Muscle layer of colon (tissue), 2 donors: ENCODE measurements around the gene UBE2F.
"Not testable (repeated sequence)": the region's sequence is repeated elsewhere in the genome, so short reads cannot be mapped to it uniquely, and the experiment has no call there.

Experiments used
- H3K27ac ChIP-seq: one replicate; pipeline ENCODE4 v1.7.0; 2013; ENCODE audit warnings: low read depth, mild to moderate bottlenecking, low read length, moderate library complexity
- H3K27me3 ChIP-seq, 2 donors: one replicate each; pipeline ENCODE4 v1.7.0; 2013; ENCODE audit warnings: low read length in 2 of 2, mild to moderate bottlenecking in 2 of 2; ENCODE audit not compliant: insufficient read depth in 2 of 2, control insufficient read depth in 1 of 2
- H3K36me3 ChIP-seq: one replicate; pipeline ENCODE4 v1.7.0; 2013; ENCODE audit warnings: mild to moderate bottlenecking, low read length; ENCODE audit not compliant: insufficient read depth
- H3K4me1 ChIP-seq: one replicate; pipeline ENCODE4 v1.7.0; 2013; ENCODE audit warnings: mild to moderate bottlenecking, low read length; ENCODE audit not compliant: insufficient read depth
- H3K4me3 ChIP-seq, 2 donors: one replicate each; pipeline ENCODE4 v1.7.0; 2013; ENCODE audit warnings: low read length in 2 of 2, low read depth in 1 of 2, mild to moderate bottlenecking in 1 of 2, moderate library complexity in 1 of 2
- H3K9ac ChIP-seq: one replicate; pipeline ENCODE4 v1.7.0; 2013; ENCODE audit warnings: low read length
- H3K9me3 ChIP-seq: one replicate; pipeline ENCODE4 v1.7.0; 2013; ENCODE audit warnings: mild to moderate bottlenecking, low read length
- donor health status: abdominal sarcoma.
- donor health status: Adenocarcinoma of cecum.

Gene UBE2F

GRCh38 chr2:237981621-237982020 is 14.8 kb downstream of the UBE2F start:
- not testable (repeated sequence) for H3K9ac ChIP-seq, H3K9me3 ChIP-seq, H3K27ac ChIP-seq, H3K36me3 ChIP-seq, H3K27me3 ChIP-seq, H3K4me3 ChIP-seq
- peaks cover 15% of the 10 kb centered on the region for H3K4me1 ChIP-seq

DNA sequence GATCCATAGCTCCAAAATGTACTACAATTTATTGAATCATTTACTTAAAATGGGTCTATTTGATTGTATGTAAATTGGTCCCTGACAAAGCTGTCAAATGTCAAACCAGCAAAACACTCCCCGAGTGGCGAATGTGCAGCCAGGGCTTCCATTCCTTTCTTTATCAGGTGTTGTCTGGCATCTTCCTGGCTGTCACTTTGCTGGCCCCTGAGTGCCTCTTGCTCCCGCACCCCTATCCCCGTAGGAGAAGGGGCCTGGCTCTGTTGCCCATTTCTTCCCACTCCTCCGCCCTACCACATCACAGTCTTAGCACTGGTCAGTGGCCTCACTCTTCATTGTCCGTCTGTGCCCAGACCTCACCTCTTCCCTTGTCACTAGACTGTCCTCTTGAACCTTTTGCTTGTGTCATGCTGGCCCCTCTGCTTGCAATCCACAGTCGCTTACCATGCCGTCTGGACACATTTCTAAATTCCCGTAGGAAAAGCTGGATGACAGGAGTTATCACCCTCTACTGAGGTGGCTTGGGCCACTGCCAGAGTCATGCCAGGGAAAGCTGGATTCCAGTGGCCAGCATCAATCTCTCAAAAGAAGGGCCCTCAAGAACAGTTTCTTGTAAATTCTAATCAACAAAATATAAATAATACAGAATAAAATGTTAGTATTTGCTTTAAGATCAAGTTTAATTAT is 15.4 kb downstream of the UBE2F start:
- no peaks in the 10 kb centered on the region for H3K36me3 ChIP-seq
- no peak overlapping the region for H3K27ac ChIP-seq
- no peak overlapping the region for H3K4me3 ChIP-seq
- H3K9me3 ChIP-seq = no peaks in the 10 kb centered on the region
- no peak overlapping the region for H3K9ac ChIP-seq
- H3K27me3 ChIP-seq = no peaks in the 10 kb centered on the region
- peaks cover 17% of the 10 kb centered on the region for H3K4me1 ChIP-seq

DNA sequence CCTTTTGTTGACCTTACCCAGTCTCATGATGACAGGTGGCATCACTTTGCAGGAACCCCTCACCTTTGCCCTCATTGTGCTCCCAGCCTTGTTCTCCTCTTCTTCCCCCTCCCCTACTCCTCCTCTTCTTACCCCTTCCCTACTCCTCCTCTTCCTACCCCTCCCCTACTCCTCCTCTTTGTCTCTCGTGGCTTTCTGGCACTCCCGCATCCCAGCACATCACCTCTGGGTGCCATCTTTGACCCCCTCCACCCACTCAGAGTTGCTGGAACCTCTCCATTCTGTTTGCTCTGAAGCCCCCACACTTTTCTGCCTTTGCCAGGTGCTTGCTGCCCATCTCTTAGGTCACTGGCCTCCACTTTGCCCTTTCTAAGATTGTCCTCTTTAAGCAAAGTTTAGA is 17.1 kb downstream of the UBE2F start:
- H3K9ac ChIP-seq = no peak overlapping the region
- H3K9me3 ChIP-seq = no peaks in the 10 kb centered on the region
- H3K4me1 ChIP-seq = peaks cover 6% of the 10 kb centered on the region
- H3K27ac ChIP-seq = no peak overlapping the region
- H3K36me3 ChIP-seq = peaks cover 5% of the 10 kb centered on the region
- H3K4me3 ChIP-seq = no peak overlapping the region
- no peaks in the 10 kb centered on the region for H3K27me3 ChIP-seq

DNA sequence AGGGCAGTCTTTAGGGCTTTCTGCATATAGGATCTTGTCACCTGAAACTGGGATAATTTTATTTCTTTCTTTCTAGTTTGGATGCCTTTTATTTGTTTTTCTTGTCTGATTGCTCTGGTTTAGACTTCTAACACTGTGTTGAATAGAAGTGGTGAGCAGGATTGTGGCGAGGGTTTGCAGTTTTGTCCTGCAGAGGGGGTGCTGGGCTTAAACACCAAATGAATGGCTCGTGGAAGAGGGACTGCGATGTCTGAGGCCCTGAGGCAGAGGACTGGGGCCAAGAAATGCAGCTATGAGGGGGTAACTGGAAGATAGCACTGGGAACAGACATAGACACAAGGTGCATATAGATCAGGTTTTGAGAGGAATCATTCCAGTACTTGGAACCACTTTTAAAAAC is 20.5 kb downstream of the UBE2F start:
- H3K36me3 ChIP-seq = peaks cover 6% of the 10 kb centered on the region

GRCh38 chr2:237993701-237994100 is 26.9 kb downstream of the UBE2F start:
- Histone ChIP-seq H3K27me3 (no peaks in the 10 kb centered on the region), H3K27ac (no peak overlapping the region), H3K9me3 (no peaks in the 10 kb centered on the region), H3K4me1 (no peaks in the 10 kb centered on the region), H3K36me3 (peaks cover 15% of the 10 kb centered on the region), H3K4me3 (no peak overlapping the region), H3K9ac (no peak overlapping the region)

More for the DNA sequence above, 20.5 kb downstream of the UBE2F start:
- Histone ChIP-seq H3K4me1 (peaks cover 3% of the 10 kb centered on the region), H3K9ac (no peak overlapping the region), H3K27me3 (no peaks in the 10 kb centered on the region), H3K9me3 (no peaks in the 10 kb centered on the region), H3K27ac (no peak overlapping the region), H3K4me3 (no peak overlapping the region)

DNA sequence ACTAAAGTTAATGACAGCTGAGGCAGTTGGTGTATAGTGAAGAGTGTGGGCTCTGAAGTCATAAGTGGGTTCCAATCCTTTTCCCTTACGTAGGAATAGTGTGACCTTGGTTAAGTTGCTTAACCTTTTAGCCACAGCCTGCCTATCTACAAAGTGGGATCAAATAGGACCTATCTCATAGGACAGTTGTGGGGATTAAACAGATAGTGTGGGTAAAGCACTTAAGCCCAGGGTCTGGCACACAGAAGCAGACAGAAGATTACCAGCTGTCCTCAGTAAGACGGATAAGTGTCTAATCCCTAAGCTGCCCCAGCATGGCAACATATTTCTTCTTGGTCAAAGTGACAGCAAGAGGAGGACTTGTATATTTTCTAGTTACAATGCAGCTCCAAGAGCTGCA is 28.2 kb downstream of the UBE2F start:
- H3K36me3 ChIP-seq = peaks cover 13% of the 10 kb centered on the region
- no peak overlapping the region for H3K4me3 ChIP-seq
- H3K4me1 ChIP-seq = no peaks in the 10 kb centered on the region
- H3K9me3 ChIP-seq = no peaks in the 10 kb centered on the region
- no peak overlapping the region for H3K9ac ChIP-seq
- H3K27me3 ChIP-seq = no peaks in the 10 kb centered on the region
- no peak overlapping the region for H3K27ac ChIP-seq

GRCh38 chr2:237996021-237996593 is 29.3 kb downstream of the UBE2F start:
- no peak overlapping the region for H3K27ac ChIP-seq
- no peaks in the 10 kb centered on the region for H3K4me1 ChIP-seq
- no peaks in the 10 kb centered on the region for H3K9me3 ChIP-seq
- peaks cover 13% of the 10 kb centered on the region for H3K36me3 ChIP-seq
- H3K27me3 ChIP-seq = no peaks in the 10 kb centered on the region
- H3K9ac ChIP-seq = no peak overlapping the region
- H3K4me3 ChIP-seq = no peak overlapping the region

- Histone ChIP-seq H3K9ac (no peak overlapping the region), H3K4me1 (no peaks in the 10 kb centered on the region), H3K9me3 (no peaks in the 10 kb centered on the region), H3K36me3 (peaks cover 9% of the 10 kb centered on the region), H3K27me3 (no peaks in the 10 kb centered on the region), H3K4me3 (no peak overlapping the region), H3K27ac (no peak overlapping the region)
Measured at GRCh38 chr2:237997521-237997920, 30.7 kb downstream of the UBE2F start.

GRCh38 chr2:237998530-237998929 is 31.7 kb downstream of the UBE2F start:
- no peak overlapping the region for H3K4me3 ChIP-seq
- H3K9me3 ChIP-seq = no peaks in the 10 kb centered on the region
- H3K27me3 ChIP-seq = no peaks in the 10 kb centered on the region
- H3K4me1 ChIP-seq = no peaks in the 10 kb centered on the region
- H3K9ac ChIP-seq = no peak overlapping the region
- peaks cover 9% of the 10 kb centered on the region for H3K36me3 ChIP-seq
- no peak overlapping the region for H3K27ac ChIP-seq

- no peaks in the 10 kb centered on the region for H3K9me3 ChIP-seq
- no peak overlapping the region for H3K27ac ChIP-seq
- H3K9ac ChIP-seq = no peak overlapping the region
- H3K27me3 ChIP-seq = no peaks in the 10 kb centered on the region
- no peak overlapping the region for H3K4me3 ChIP-seq
- no peaks in the 10 kb centered on the region for H3K36me3 ChIP-seq
- no peaks in the 10 kb centered on the region for H3K4me1 ChIP-seq
Measured at GRCh38 chr2:238003234-238004031, 36.6 kb downstream of the UBE2F start.

DNA sequence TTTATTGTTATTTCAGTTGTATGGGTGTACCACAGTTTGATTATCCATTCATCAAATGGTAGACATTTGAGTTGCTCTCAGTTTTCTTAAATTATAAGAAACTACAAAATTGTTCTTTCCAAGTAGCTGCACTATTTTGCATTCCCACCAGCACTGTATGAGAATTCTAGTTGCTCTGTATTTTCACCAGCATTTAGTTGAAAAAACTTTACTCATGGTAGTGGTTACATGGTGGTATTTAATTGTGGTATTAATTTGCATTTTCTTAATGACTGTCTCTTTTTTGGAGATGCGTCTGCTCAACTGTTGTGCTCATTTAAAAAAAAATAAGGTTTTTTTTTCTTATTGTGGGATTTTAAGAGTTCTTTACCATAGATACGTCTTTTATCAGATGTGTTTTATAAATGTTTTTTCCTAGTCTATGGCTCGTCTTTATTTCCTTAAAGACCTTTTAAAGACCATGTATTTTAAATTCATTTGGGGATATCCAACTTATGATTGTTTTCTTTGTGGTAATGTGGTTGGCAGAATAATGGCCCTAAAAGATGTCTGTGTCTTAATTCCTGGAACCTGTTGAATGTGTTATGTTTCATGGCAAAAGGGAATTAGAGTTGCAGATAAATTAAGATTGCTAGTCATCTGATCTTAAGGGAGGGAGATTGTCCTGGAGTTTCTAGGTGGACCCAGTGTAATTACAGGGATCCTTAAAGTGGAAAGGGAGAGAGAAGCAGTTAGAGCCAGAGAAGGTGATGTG is 37.4 kb downstream of the UBE2F start:
- H3K27ac ChIP-seq = no peak overlapping the region
- H3K9ac ChIP-seq = no peak overlapping the region
- H3K9me3 ChIP-seq = no peaks in the 10 kb centered on the region
- H3K4me3 ChIP-seq = no peak overlapping the region
- H3K27me3 ChIP-seq = no peaks in the 10 kb centered on the region
- H3K36me3 ChIP-seq = no peaks in the 10 kb centered on the region
- H3K4me1 ChIP-seq = no peaks in the 10 kb centered on the region
